GM18505 (cell line): Measurements from ENCODE around the gene MARCO.

ENCODE experiments used
- ATAC-seq: cut with Tn5 transposase; IDR thresholded peaks from one replicate; pipeline ENCODE4 v1.9.1; 2021; ENCODE audit not compliant: unreplicated experiment
- POLR2A ChIP-seq: IDR thresholded peaks from 4 replicates; pipeline ENCODE4 v1.6.1; 2011; ENCODE audit warnings: borderline replicate concordance; ENCODE audit not compliant: insufficient read depth, insufficient read length; ENCODE audit errors: extremely low read depth

Gene MARCO

GRCh38 chr2:118971245-118972122, 29.5 kb downstream of the MARCO start:
- no peak for ATAC-seq
- TF ChIP-seq POLR2A, result no peak

GRCh38 chr2:118973542-118973951, 31.6 kb downstream of the MARCO start:
- TF ChIP-seq POLR2A, result no peak
- ATAC-seq, result no peak

- ATAC-seq, result no peak
- no peak for TF ChIP-seq POLR2A
These were observed 32.4 kb downstream of the MARCO start for GRCh38 chr2:118974103-118974993.

GRCh38 chr2:118975133-118975532, 33.1 kb downstream of the MARCO start:
- TF ChIP-seq POLR2A, result no peak

GRCh38 chr2:118978064-118978463, 36.1 kb downstream of the MARCO start:
- ATAC-seq, result no peak

More at GRCh38 chr2:118975133-118975532, 33.1 kb downstream of the MARCO start:
- no peak for ATAC-seq

GRCh38 chr2:118979152-118979861, 37.3 kb downstream of the MARCO start:
- no peak for TF ChIP-seq POLR2A
- no peak for ATAC-seq

More at GRCh38 chr2:118978064-118978463, 36.1 kb downstream of the MARCO start:
- TF ChIP-seq POLR2A, result no peak

- no peak for TF ChIP-seq POLR2A
- no peak for ATAC-seq
These were observed 38.0 kb downstream of the MARCO start for GRCh38 chr2:118980022-118980421.

GRCh38 chr2:118980573-118980972, 38.6 kb downstream of the MARCO start:
- ATAC-seq, result no peak
- TF ChIP-seq POLR2A, result no peak

GRCh38 chr2:118981632-118982031, 39.6 kb downstream of the MARCO start:
- no peak for TF ChIP-seq POLR2A
- ATAC-seq, result no peak

- no peak for ATAC-seq
- no peak for TF ChIP-seq POLR2A
These were observed 40.0 kb downstream of the MARCO start for GRCh38 chr2:118982039-118982438.

- ATAC-seq, result no peak
- TF ChIP-seq POLR2A, result no peak
These were observed 41.1 kb downstream of the MARCO start for GRCh38 chr2:118983133-118983532.

GRCh38 chr2:118983915-118984314, 41.9 kb downstream of the MARCO start:
- ATAC-seq, result no peak
- no peak for TF ChIP-seq POLR2A

GRCh38 chr2:118986738-118987137, 44.7 kb downstream of the MARCO start:
- ATAC-seq, result no peak
- no peak for TF ChIP-seq POLR2A
